NB4 (cell line): ENCODE data around the gene SMIM28.

Experiments
- MYC ChIP-seq: IDR thresholded peaks from 2 replicates; pipeline ENCODE4 v1.6.1; 2011; ENCODE audit warnings: low read depth, low read length
- POLR2A ChIP-seq: IDR thresholded peaks from 2 replicates; pipeline ENCODE4 v1.6.1; 2011; ENCODE audit warnings: mild to moderate bottlenecking; ENCODE audit not compliant: insufficient read length; ENCODE audit errors: extremely low read depth
- TF ChIP-seq, protein P1 (sequence below): IDR thresholded peaks from one replicate; pipeline ENCODE4 v1.5.1; 2012; ENCODE audit warnings: low read depth, low read length

DNA sequence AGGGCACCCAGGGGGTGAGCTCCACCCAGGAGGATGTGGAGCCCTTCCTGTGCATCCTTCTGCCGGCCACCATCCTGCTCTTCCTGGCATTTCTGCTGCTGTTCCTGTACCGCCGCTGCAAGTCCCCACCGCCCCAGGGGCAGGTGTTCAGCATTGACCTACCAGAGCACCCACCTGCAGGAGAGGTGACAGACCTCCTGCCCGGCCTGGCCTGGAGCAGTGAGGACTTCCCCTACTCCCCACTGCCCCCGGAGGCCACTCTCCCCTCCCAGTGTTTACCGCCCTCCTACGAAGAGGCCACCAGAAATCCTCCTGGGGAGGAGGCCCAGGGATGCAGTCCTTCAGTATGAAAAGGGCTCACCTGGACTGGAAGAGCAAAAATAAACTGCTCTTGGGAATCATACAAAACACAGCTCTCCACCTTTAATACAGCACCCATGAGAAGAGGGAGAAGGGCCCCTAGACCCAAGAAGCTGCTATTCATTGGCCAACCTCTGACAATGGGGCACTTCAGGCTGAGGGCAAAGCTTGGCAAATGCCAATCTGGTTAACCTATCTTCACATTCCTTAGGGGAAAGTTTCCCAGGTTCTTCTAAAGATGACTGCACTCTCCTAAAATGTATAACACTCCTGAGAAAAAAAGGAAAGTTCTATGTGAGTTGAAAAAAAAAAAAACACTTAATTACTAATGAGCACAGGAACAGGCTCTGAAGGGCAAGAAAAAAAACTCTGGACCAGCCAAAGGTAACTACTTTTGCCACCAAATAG lies 5.0 kb downstream of the SMIM28 start:
- TF ChIP-seq POLR2A (no peak), MYC (no peak)
- TF ChIP-seq, protein P1, sequence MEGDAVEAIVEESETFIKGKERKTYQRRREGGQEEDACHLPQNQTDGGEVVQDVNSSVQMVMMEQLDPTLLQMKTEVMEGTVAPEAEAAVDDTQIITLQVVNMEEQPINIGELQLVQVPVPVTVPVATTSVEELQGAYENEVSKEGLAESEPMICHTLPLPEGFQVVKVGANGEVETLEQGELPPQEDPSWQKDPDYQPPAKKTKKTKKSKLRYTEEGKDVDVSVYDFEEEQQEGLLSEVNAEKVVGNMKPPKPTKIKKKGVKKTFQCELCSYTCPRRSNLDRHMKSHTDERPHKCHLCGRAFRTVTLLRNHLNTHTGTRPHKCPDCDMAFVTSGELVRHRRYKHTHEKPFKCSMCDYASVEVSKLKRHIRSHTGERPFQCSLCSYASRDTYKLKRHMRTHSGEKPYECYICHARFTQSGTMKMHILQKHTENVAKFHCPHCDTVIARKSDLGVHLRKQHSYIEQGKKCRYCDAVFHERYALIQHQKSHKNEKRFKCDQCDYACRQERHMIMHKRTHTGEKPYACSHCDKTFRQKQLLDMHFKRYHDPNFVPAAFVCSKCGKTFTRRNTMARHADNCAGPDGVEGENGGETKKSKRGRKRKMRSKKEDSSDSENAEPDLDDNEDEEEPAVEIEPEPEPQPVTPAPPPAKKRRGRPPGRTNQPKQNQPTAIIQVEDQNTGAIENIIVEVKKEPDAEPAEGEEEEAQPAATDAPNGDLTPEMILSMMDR = no peak
